ENCODE measurements around the gene SELP. TPM values are rescaled to one million over a fixed set of nuclear protein-coding genes. Genes with fewer than 3 reads are reported as not detected.

Gene SELP
- 0.17 TPM in 1 of 3 replicates, not detected in the others for total RNA-seq (2021)
- Bru-seq, nascent RNA, result not detected
- long read RNA-seq, experiment 1, result 0 reads
- long read RNA-seq, experiment 2, result 0 reads
- long read RNA-seq, experiment 3, result 0 reads

DNA sequence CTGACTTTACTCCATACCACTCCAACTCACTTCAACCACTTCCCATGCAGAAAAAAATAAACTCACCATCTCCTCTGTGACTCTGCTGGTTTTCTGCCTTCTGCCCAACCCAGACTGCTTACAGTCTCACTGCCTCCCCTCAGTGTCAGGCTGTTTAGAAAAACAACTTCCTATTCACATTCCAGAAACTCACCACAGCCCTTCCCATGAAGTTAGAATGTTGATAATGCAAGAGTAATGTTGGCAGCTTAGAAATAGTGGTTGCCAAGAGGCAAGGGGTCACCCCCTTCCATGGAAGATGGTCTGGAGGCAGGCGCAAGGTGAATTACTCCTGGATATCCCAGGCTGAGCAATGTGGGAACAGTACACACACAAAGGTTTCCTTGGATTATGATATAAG, at the start of gene SELP:
Gene SELP, minus strand, starts transcription at position 119 of the 400 bp plus-strand sequence. Its CDS starts 50 bp downstream, at position 69.
- H3K36me3 Mint-ChIP-seq, result peaks cover 11% of the 10 kb centered on the region

DNA sequence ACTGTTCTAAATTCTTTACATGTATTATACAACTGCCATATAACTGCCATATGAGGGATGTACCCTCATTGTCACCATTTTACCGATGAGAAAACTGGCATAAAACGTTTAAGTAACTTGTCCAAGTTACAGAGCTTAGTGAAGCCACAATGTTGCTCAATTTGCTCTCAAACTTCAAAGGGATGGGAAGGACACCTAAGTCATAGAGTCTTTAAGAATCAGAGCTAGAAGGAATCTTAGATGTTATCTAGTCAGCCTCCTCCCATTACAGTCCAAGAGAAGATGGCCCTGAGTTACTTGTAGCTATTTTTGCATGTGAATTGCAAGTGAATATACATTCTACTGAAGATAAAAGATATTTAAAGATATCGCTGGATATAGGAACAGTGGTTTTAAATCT, 49.8 kb upstream of the SELP start:
- TF ChIP-seq SMAD3 (CRISPR knock-in tag; IDR thresholded peaks at IDR 0.05; ENCODE audit: borderline replicate concordance) (no peak), PRRX2 (CRISPR knock-in tag; IDR thresholded peaks at IDR 0.05) (no peak), GRHL2 (CRISPR knock-in tag; IDR thresholded peaks at IDR 0.05; ENCODE audit: insufficient replicate concordance, severe bottlenecking) (no peak), GTF2I (CRISPR knock-in tag; conservative IDR thresholded peaks at IDR 0.05) (no peak), GABPB1 (CRISPR knock-in tag; IDR thresholded peaks at IDR 0.05) (no peak), ZNF416 (CRISPR knock-in tag; IDR thresholded peaks at IDR 0.05) (no peak), NR1H2 (CRISPR knock-in tag; IDR thresholded peaks at IDR 0.05) (no peak), TEAD1 (CRISPR knock-in tag; IDR thresholded peaks at IDR 0.05) (no peak), TEAD4 (CRISPR knock-in tag; IDR thresholded peaks at IDR 0.05) (no peak)
- ChIA-PET POLR2A (no interaction called here), CTCF (no interaction called here)
- Mint-ChIP-seq H3K36me3 (no peaks in the 10 kb centered on the region), H3K27ac (no peak overlapping the region), H3K9me3 (no peaks in the 10 kb centered on the region), H3K4me3 (no peak overlapping the region), H3K4me1 (peaks cover 30% of the 10 kb centered on the region), H3K27me3 (ENCODE audit: low read depth) (peaks cover 32% of the 10 kb centered on the region)
- ATAC-seq, result no peak
- no peak for DNase-seq (ENCODE audit: low spot score)

More for the DNA sequence above, at the start of gene SELP:
- DNase-seq (ENCODE audit: low spot score) (no peak), ATAC-seq (no peak)
- Mint-ChIP-seq H3K4me3 (no peak within 1 kb of the TSS), H3K27me3 (ENCODE audit: low read depth) (peaks cover 5% of the 10 kb centered on the region; the same call in 1 of the 2 replicates), H3K27ac (no peak within 1 kb of the TSS), H3K4me1 (no peaks in the 10 kb centered on the region), H3K9me3 (peaks cover 14% of the 10 kb centered on the region)
- ChIA-PET POLR2A (no interaction called here), CTCF (no interaction called here)
- no peak for TF ChIP-seq JAZF1 (CRISPR knock-in tag; IDR thresholded peaks at IDR 0.05)
- TF ChIP-seq, protein P1, sequence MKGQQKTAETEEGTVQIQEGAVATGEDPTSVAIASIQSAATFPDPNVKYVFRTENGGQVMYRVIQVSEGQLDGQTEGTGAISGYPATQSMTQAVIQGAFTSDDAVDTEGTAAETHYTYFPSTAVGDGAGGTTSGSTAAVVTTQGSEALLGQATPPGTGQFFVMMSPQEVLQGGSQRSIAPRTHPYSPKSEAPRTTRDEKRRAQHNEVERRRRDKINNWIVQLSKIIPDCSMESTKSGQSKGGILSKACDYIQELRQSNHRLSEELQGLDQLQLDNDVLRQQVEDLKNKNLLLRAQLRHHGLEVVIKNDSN (CRISPR knock-in tag; IDR thresholded peaks at IDR 0.05), result no peak
- no peak for TF ChIP-seq ZNF138 (CRISPR knock-in tag; conservative IDR thresholded peaks at IDR 0.05)
- TF ChIP-seq GABPB1 (CRISPR knock-in tag; IDR thresholded peaks at IDR 0.05), result no peak
- TF ChIP-seq, protein P2, sequence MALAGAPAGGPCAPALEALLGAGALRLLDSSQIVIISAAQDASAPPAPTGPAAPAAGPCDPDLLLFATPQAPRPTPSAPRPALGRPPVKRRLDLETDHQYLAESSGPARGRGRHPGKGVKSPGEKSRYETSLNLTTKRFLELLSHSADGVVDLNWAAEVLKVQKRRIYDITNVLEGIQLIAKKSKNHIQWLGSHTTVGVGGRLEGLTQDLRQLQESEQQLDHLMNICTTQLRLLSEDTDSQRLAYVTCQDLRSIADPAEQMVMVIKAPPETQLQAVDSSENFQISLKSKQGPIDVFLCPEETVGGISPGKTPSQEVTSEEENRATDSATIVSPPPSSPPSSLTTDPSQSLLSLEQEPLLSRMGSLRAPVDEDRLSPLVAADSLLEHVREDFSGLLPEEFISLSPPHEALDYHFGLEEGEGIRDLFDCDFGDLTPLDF (CRISPR knock-in tag; IDR thresholded peaks at IDR 0.05), result no peak
- TF ChIP-seq, protein P3, sequence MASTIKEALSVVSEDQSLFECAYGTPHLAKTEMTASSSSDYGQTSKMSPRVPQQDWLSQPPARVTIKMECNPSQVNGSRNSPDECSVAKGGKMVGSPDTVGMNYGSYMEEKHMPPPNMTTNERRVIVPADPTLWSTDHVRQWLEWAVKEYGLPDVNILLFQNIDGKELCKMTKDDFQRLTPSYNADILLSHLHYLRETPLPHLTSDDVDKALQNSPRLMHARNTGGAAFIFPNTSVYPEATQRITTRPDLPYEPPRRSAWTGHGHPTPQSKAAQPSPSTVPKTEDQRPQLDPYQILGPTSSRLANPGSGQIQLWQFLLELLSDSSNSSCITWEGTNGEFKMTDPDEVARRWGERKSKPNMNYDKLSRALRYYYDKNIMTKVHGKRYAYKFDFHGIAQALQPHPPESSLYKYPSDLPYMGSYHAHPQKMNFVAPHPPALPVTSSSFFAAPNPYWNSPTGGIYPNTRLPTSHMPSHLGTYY (CRISPR knock-in tag; IDR thresholded peaks at IDR 0.05), result no peak
- TF ChIP-seq, protein P4, sequence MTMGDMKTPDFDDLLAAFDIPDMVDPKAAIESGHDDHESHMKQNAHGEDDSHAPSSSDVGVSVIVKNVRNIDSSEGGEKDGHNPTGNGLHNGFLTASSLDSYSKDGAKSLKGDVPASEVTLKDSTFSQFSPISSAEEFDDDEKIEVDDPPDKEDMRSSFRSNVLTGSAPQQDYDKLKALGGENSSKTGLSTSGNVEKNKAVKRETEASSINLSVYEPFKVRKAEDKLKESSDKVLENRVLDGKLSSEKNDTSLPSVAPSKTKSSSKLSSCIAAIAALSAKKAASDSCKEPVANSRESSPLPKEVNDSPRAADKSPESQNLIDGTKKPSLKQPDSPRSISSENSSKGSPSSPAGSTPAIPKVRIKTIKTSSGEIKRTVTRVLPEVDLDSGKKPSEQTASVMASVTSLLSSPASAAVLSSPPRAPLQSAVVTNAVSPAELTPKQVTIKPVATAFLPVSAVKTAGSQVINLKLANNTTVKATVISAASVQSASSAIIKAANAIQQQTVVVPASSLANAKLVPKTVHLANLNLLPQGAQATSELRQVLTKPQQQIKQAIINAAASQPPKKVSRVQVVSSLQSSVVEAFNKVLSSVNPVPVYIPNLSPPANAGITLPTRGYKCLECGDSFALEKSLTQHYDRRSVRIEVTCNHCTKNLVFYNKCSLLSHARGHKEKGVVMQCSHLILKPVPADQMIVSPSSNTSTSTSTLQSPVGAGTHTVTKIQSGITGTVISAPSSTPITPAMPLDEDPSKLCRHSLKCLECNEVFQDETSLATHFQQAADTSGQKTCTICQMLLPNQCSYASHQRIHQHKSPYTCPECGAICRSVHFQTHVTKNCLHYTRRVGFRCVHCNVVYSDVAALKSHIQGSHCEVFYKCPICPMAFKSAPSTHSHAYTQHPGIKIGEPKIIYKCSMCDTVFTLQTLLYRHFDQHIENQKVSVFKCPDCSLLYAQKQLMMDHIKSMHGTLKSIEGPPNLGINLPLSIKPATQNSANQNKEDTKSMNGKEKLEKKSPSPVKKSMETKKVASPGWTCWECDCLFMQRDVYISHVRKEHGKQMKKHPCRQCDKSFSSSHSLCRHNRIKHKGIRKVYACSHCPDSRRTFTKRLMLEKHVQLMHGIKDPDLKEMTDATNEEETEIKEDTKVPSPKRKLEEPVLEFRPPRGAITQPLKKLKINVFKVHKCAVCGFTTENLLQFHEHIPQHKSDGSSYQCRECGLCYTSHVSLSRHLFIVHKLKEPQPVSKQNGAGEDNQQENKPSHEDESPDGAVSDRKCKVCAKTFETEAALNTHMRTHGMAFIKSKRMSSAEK (CRISPR knock-in tag; IDR thresholded peaks at IDR 0.05; ENCODE audit: borderline replicate concordance), result no peak
- TF ChIP-seq, protein P5, sequence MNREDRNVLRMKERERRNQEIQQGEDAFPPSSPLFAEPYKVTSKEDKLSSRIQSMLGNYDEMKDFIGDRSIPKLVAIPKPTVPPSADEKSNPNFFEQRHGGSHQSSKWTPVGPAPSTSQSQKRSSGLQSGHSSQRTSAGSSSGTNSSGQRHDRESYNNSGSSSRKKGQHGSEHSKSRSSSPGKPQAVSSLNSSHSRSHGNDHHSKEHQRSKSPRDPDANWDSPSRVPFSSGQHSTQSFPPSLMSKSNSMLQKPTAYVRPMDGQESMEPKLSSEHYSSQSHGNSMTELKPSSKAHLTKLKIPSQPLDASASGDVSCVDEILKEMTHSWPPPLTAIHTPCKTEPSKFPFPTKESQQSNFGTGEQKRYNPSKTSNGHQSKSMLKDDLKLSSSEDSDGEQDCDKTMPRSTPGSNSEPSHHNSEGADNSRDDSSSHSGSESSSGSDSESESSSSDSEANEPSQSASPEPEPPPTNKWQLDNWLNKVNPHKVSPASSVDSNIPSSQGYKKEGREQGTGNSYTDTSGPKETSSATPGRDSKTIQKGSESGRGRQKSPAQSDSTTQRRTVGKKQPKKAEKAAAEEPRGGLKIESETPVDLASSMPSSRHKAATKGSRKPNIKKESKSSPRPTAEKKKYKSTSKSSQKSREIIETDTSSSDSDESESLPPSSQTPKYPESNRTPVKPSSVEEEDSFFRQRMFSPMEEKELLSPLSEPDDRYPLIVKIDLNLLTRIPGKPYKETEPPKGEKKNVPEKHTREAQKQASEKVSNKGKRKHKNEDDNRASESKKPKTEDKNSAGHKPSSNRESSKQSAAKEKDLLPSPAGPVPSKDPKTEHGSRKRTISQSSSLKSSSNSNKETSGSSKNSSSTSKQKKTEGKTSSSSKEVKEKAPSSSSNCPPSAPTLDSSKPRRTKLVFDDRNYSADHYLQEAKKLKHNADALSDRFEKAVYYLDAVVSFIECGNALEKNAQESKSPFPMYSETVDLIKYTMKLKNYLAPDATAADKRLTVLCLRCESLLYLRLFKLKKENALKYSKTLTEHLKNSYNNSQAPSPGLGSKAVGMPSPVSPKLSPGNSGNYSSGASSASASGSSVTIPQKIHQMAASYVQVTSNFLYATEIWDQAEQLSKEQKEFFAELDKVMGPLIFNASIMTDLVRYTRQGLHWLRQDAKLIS (CRISPR knock-in tag; IDR thresholded peaks at IDR 0.05; ENCODE audit: borderline replicate concordance), result no peak
